Measurements from ENCODE around the gene LGALSL. TPM values are rescaled to one million over a fixed set of nuclear protein-coding genes. Genes with fewer than 3 reads are reported as not detected.

The LGALSL gene
- total RNA-seq, 3 donors from 2014 or later = 0.73 to 2.3 (median 1.9) TPM

DNA sequence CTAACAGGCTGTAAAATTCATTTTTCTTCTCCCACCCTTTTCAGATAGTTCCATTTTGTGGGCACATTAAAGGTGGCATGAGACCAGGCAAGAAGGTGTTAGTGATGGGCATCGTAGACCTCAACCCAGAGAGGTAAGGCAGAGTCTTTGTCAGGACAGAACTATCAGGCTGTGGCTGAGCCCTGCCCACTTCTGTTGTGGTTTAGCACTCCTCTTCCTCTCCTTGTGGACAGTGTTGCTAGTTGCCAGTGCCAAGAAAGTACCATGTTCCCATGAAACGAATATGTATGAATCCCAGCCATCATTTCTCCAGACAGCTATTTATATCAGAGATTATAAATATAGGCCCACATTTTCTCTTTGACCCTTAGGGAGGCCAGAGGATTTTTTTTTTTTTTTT, 1.6 kb downstream of the LGALSL start:
- DNase-seq (no peak), ATAC-seq (no peak)
- Mint-ChIP-seq H3K27me3 (ENCODE audit: low read depth) (peaks cover 10% of the 10 kb centered on the region), H3K36me3 (ENCODE audit: insufficient read depth) (no peaks in the 10 kb centered on the region), H3K4me3 (peak overlapping the region; percentile 79), H3K9me3 (no peaks in the 10 kb centered on the region), H3K4me1 (ENCODE audit: low read depth) (peaks cover 7% of the 10 kb centered on the region)

DNA sequence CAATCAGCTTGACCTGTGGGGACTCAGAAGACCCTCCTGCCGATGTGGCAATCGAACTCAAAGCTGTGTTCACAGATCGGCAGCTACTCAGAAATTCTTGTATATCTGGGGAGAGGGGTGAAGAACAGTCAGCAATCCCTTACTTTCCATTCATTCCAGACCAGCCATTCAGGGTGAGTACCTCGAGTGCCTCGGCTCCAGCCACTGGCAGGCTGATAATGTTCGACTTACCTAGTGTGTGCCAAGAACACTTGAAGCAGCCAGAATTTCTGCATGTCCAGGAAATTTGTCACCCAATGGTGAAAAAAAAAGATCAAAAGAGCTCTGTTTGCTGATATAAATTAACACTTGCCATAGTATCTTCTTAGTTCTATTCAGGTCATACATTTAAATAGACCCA, 2.3 kb downstream of the LGALSL start:
- Mint-ChIP-seq H3K9me3 (no peaks in the 10 kb centered on the region), H3K4me3 (no peak overlapping the region), H3K4me1 (ENCODE audit: low read depth) (peaks cover 7% of the 10 kb centered on the region), H3K36me3 (ENCODE audit: insufficient read depth) (no peaks in the 10 kb centered on the region), H3K27me3 (ENCODE audit: low read depth) (peaks cover 10% of the 10 kb centered on the region)
- DNase-seq (no peak), ATAC-seq (no peak)

DNA sequence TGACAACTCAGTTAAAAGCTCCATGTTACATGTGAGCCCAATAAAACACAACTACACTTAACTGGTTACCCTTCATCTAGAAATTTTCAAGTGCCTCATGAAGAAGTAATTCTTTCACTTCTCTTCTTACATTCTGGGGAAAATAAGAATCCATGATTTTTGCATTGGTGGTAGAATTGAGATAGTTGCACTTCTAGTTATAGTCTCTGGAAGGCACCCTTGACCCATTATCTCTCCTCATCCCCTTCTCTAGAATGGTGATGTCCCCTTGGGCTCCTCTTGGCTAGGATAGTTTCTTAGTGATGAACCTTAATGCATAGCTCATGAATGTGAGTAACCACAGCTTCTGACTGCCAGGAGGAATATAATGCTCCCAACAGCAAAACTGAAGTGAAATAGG, 3.6 kb downstream of the LGALSL start:
- peaks cover 7% of the 10 kb centered on the region for H3K27me3 Mint-ChIP-seq (ENCODE audit: low read depth)
- peaks cover 7% of the 10 kb centered on the region for H3K4me1 Mint-ChIP-seq (ENCODE audit: low read depth)
- H3K9me3 Mint-ChIP-seq = no peaks in the 10 kb centered on the region
- ATAC-seq (no peak), DNase-seq (no peak)
- H3K4me3 Mint-ChIP-seq = no peak overlapping the region
- no peaks in the 10 kb centered on the region for H3K36me3 Mint-ChIP-seq (ENCODE audit: insufficient read depth)

DNA sequence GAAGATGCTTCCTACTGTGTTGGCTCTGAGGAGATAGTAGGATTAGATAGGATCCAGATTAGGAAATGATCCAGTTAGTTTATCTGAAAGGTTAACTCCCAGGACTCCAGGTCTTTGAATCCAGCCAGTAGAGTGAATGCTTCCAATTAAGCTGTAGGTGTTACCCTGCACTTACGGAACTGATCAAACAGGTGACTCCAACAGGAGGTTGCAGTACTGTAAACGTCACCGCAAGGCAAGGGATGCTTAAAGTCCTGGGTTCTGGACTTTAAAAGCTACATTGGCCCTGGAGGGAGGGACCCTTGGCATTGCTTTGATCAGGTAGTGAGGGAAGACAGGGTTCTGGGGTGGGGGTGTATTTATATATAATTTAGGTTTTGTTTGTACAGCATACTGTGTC, 5.6 kb downstream of the LGALSL start:
- Mint-ChIP-seq H3K9me3 (no peaks in the 10 kb centered on the region), H3K4me3 (no peak overlapping the region), H3K36me3 (ENCODE audit: insufficient read depth) (no peaks in the 10 kb centered on the region), H3K4me1 (ENCODE audit: low read depth) (peaks cover 4% of the 10 kb centered on the region), H3K27me3 (ENCODE audit: low read depth) (peaks cover 4% of the 10 kb centered on the region)
- ATAC-seq (no peak), DNase-seq (no peak)

DNA sequence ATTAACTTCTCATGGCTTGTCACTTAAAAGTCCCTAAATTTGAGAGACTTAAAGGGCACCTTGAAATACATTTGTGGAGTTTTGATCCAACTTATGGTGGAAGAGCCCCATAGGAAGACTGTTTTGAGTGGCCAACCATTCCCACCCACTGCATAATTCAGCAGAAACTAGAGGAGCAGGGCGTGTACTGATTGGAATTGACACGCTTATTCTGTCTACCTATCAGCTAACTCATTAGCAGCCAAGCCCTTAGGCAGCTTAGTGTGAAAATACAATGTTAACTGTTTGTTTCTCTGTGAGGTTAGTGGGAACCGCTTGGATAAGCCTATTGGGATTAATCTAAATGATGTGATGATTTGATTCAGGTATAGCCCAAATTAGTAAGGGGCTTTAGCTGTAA, 6.4 kb downstream of the LGALSL start:
- H3K27me3 Mint-ChIP-seq (ENCODE audit: low read depth) = peaks cover under 1% of the 10 kb centered on the region
- H3K9me3 Mint-ChIP-seq = no peaks in the 10 kb centered on the region
- H3K4me3 Mint-ChIP-seq = no peak overlapping the region
- H3K4me1 Mint-ChIP-seq (ENCODE audit: low read depth) = no peaks in the 10 kb centered on the region
- no peak for ATAC-seq
- no peak for DNase-seq
- no peaks in the 10 kb centered on the region for H3K36me3 Mint-ChIP-seq (ENCODE audit: insufficient read depth)

DNA sequence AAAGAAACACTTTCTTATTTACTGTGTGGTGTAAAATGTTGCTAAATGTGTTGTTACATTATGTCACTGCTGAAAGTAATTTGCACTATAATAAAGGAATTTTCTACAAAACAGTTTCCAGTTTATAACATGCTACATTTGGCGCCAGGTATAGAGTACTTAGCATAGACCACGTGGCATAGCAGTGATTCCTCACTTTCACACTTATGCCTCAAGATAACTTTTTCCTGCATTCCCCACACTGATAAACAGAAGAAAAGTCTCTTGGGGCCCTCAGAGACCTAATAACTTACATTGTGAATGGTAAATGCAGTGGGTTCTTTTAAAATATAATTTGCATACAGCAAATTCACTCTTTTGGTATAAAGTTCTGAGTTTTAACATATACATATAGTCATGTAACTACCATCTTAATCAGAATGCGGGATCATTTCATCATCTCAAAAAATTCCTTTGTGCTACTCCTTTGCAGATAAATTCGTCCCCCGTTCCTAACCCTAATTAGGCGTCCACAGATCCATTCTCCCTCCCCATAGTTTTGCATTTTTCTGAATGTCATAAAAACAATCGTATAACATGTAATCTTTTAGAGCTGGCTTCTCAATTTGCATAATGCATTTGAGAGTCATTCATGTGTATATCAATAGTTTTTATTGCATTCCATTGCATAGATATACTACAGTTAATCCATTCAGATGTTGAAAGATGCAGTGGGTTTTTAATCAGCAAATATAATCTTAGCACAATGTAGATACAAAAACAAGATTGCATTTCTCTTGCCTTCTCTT, 7.5 kb downstream of the LGALSL start:
- ATAC-seq = no peak
- H3K4me1 Mint-ChIP-seq (ENCODE audit: low read depth) = no peaks in the 10 kb centered on the region
- no peaks in the 10 kb centered on the region for H3K27me3 Mint-ChIP-seq (ENCODE audit: low read depth)
- no peak for DNase-seq
- no peaks in the 10 kb centered on the region for H3K36me3 Mint-ChIP-seq (ENCODE audit: insufficient read depth)
- no peak overlapping the region for H3K4me3 Mint-ChIP-seq
- H3K9me3 Mint-ChIP-seq = no peaks in the 10 kb centered on the region

DNA sequence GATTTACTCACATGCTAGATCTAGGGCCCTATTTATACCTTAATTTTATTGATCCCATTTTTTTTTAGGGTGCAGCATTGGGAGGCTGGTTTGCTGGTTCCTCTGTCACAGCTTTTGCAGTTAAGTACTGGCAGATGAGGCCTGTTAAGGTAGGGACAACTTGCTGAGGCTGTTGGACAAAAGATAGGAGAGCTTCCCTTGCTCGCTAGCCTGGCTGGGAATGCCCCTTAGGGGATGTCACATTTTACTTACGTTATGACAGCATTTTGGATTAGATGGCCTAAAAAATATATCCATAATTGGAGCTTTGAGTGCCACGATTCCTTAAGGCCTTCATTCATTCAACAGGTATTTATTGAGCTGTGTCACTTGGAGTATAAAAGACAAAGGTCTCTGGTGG, 8.2 kb downstream of the LGALSL start:
- Mint-ChIP-seq H3K27me3 (ENCODE audit: low read depth) (no peaks in the 10 kb centered on the region), H3K36me3 (ENCODE audit: insufficient read depth) (no peaks in the 10 kb centered on the region), H3K9me3 (no peaks in the 10 kb centered on the region), H3K4me1 (ENCODE audit: low read depth) (no peaks in the 10 kb centered on the region), H3K4me3 (no peak overlapping the region)
- DNase-seq = no peak
- no peak for ATAC-seq

DNA sequence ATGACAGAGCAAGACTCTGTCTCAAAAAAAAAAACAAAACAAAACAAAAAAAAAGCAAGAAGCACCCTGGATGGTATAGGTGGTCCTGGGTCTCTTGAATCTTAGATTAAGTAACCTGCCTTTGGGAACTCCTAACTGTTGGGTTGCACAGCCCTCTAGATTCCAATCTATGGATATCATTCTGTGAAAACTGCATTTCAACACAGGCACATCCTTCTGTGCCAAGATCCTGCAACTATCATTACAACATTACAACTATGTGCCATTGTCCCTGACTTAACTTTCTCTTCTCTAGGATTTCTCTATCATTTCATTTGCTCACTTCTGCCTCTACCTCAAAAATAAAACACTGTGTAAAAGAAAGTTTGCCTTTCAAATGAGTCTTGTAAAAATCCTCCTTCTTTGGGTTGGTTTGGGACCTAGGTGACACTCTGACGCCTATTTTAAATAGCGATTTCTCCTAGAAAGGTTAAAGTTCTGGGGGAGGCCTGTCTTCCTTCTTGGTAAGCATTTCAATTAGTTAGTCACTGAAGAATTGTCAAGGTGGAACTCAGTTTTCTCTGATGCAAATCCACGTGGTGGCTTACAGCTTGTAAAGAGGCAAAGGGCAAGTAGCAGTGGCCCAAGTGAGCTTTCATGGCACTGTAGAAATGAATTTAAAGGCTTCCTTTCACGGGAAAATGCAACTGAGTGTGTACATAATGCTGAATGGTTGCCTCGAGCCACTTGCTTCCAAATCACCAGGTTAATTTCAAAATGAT, 9.2 kb downstream of the LGALSL start:
- no peaks in the 10 kb centered on the region for H3K4me1 Mint-ChIP-seq (ENCODE audit: low read depth)
- H3K4me3 Mint-ChIP-seq = no peak overlapping the region
- ATAC-seq (no peak), DNase-seq (no peak)
- H3K27me3 Mint-ChIP-seq (ENCODE audit: low read depth) = peaks cover 1% of the 10 kb centered on the region
- H3K9me3 Mint-ChIP-seq = no peaks in the 10 kb centered on the region
- H3K36me3 Mint-ChIP-seq (ENCODE audit: insufficient read depth) = no peaks in the 10 kb centered on the region

DNA sequence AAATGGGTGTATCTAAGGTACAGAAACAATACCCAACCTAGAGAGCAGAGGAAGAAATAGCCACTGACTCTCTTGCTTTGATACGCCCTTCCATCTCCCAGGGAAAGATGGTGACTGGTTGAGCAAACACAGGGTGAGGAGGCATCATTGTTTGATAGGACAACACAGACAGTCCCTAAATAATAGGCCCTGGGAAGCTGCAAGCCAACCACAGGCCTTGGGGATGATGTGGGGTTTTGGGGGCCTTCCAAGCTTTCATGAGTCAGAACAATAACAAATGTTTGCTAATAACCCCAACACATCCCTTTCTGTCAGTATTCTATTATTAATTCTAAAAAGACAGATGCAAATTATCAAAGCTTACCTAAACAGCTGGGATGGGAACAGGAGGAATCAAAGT, 9.8 kb downstream of the LGALSL start:
- H3K9me3 Mint-ChIP-seq = no peaks in the 10 kb centered on the region
- no peaks in the 10 kb centered on the region for H3K4me1 Mint-ChIP-seq (ENCODE audit: low read depth)
- H3K4me3 Mint-ChIP-seq = no peak overlapping the region
- no peak for DNase-seq
- no peak for ATAC-seq
- peaks cover 1% of the 10 kb centered on the region for H3K27me3 Mint-ChIP-seq (ENCODE audit: low read depth)
- no peaks in the 10 kb centered on the region for H3K36me3 Mint-ChIP-seq (ENCODE audit: insufficient read depth)

DNA sequence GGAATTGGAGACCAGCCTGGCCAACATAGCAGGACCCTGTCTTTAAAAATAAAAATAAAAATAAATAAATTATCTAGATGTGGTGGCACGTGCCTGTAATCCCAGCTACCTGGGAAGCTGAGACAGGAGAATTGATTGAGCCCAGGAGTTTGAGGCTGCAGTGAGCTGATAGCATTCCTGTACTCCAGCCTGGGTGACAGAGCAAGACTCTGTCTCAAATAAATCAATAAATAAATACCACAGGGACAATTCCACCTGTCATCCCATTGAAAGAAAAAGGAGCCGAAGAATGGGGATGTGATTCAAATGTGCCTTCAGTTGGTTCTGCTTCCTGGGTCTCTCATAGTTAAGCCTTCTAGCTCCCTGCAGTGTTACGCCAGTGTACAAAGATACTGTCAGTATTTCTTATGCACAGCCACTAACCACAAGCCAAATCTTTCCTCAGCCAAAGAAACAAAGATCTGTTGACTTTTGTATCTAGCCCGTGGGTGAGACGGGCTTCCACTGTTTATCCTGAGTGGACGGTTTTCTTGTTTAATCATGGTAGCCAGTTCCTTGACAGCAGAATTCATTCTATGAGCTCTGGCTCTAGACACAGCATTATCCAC, 12.6 kb downstream of the LGALSL start:
- no peaks in the 10 kb centered on the region for H3K4me1 Mint-ChIP-seq (ENCODE audit: low read depth)
- H3K4me3 Mint-ChIP-seq = no peak overlapping the region
- H3K9me3 Mint-ChIP-seq = no peaks in the 10 kb centered on the region
- H3K27me3 Mint-ChIP-seq (ENCODE audit: low read depth) = peaks cover 1% of the 10 kb centered on the region
- H3K36me3 Mint-ChIP-seq (ENCODE audit: insufficient read depth) = no peaks in the 10 kb centered on the region
- DNase-seq (no peak), ATAC-seq (no peak)

DNA sequence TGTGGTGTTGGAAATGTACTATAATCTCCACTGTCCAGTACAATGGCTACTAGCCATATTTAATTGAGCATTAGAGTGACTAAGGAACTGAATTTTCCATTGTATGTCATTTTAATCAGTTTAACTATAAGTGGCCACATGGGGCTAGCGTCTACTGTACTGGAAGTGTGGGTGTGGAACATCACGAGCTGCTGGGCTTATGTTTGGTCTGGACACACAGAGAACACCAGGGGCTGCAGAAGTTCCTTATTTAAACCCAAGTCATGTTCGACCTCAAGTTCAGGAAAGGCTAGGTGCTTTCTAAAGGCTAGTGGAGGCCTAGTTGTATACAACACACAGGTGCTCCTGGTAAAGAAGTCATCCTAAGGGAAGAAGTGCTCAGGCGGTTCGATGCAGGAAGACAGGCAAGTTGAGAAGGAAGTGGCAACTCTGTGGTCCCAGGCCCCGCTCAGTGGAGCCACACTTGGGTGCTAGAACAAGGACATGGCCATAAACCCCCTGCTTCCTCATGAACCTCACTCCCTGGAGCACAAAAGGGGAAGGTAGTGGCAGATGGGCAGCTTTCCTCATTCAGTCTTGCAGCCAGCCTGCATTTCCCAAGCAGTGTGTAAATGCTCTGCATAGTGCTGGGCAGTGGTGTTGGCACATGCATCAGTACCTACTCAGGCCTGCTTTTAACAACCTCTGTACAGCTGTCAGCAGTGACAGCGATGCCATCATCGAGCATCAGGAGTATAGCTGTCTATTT, 13.3 kb downstream of the LGALSL start:
- Mint-ChIP-seq H3K4me1 (ENCODE audit: low read depth) (no peaks in the 10 kb centered on the region), H3K27me3 (ENCODE audit: low read depth) (peaks cover 4% of the 10 kb centered on the region), H3K4me3 (no peak overlapping the region), H3K9me3 (no peaks in the 10 kb centered on the region), H3K36me3 (ENCODE audit: insufficient read depth) (no peaks in the 10 kb centered on the region)
- DNase-seq (no peak), ATAC-seq (no peak)

DNA sequence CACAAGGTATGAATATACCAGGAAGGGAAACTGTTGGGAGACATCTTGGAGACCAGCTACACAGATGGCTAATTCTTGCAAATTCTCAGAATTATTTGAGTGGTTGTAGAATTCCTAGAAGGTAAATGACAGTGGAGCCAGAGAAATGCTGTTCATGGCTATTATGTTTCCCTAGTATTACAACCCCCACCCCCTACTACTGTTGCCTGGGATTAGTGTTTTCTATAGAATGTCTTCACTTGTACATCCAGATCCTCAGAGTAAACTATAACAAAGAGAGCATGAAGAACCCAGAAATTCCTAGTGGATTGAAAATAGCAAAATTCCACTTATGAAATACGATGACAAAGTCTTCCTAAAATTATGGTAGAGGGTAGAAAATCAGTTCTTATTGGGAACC, 15.3 kb downstream of the LGALSL start:
- peaks cover 4% of the 10 kb centered on the region for H3K27me3 Mint-ChIP-seq (ENCODE audit: low read depth)
- H3K36me3 Mint-ChIP-seq (ENCODE audit: insufficient read depth) = no peaks in the 10 kb centered on the region
- ATAC-seq = no peak
- H3K9me3 Mint-ChIP-seq = no peaks in the 10 kb centered on the region
- no peak for DNase-seq
- H3K4me1 Mint-ChIP-seq (ENCODE audit: low read depth) = no peaks in the 10 kb centered on the region
- no peak overlapping the region for H3K4me3 Mint-ChIP-seq

DNA sequence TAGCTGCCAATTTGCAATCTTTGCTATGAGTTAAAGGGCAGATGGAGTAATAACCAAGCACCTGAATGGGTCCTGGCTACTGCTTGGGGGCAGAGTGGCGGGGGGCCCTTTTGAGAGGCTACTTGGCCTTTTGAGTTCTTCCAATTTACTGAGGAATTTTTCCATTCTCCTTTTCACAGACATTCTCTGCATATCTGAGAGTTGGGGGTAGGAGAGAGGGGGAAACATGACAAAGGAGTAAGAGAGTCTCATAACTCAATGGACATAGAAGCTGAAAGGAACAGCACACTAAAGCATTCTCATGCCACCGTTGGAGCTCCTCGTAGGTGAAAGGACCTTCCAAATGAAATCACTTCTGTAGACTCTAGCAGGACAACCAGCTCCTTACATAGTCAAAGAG, 16.1 kb downstream of the LGALSL start:
- peaks cover 1% of the 10 kb centered on the region for H3K4me1 Mint-ChIP-seq (ENCODE audit: low read depth)
- H3K9me3 Mint-ChIP-seq = no peaks in the 10 kb centered on the region
- H3K36me3 Mint-ChIP-seq (ENCODE audit: insufficient read depth) = no peaks in the 10 kb centered on the region
- H3K27me3 Mint-ChIP-seq (ENCODE audit: low read depth) = peaks cover 9% of the 10 kb centered on the region
- ATAC-seq (no peak), DNase-seq (no peak)
- no peak overlapping the region for H3K4me3 Mint-ChIP-seq

DNA sequence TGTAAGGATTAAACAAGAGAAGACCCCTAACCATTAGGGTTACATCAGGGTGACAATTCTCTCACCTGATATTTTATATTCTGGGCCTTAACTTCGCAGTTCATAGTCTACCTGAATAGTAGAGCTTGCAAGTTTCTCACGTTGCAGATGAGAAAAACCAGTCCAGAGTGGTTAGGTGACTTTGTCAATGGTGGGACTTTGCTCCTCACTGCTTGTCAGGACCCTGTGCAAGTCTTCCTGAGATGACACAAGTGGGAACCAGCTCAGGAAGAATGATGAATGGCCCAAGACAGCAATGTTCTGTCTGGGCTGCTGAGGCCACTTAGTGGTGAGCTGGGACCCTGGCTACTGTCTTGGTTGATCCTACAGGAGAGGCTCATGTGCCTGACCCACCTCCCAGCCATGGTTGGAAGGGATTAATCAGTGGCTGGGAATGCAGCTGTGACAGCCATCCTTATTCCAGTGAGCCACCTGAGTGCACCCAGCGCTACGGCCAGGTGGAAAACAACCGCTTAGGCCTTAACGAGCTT, 16.9 kb downstream of the LGALSL start:
- H3K4me3 Mint-ChIP-seq = no peak overlapping the region
- no peaks in the 10 kb centered on the region for H3K36me3 Mint-ChIP-seq (ENCODE audit: insufficient read depth)
- no peak for DNase-seq
- peaks cover 1% of the 10 kb centered on the region for H3K4me1 Mint-ChIP-seq (ENCODE audit: low read depth)
- no peak for ATAC-seq
- H3K9me3 Mint-ChIP-seq = no peaks in the 10 kb centered on the region
- peaks cover 9% of the 10 kb centered on the region for H3K27me3 Mint-ChIP-seq (ENCODE audit: low read depth)
